Activated T-helper 1 cell treated with anti-CD3 and anti-CD28 coated beads, Interleukin-12 subunit alpha, Interleukin-12 subunit beta, Interleukin-2, Interleukin-4 antibody, amounts not matched to agents 30 ng/mL and 10 ng/mL and 1 ng/mL, durations not matched to agents 14 hours and 24 hours and 36 hours (primary cell): Measurements from ENCODE around the gene TMEM245. TPM values are rescaled to one million over a fixed set of nuclear protein-coding genes. Genes with fewer than 3 reads are reported as not detected.

Experiments
- DNase-seq: peaks from one replicate; pipeline ENCODE4 v3.0.0; 2021; ENCODE audit warnings: low spot score
- H3K27ac Mint-ChIP-seq: one replicate; pipeline ENCODE4 v1.8.0; 2021; ENCODE audit warnings: mild to moderate bottlenecking, mixed read lengths
- H3K27me3 Mint-ChIP-seq: one replicate; pipeline ENCODE4 v1.8.0; 2022; ENCODE audit warnings: mild to moderate bottlenecking, moderate library complexity, mixed read lengths; ENCODE audit not compliant: insufficient read depth
- H3K36me3 Mint-ChIP-seq: one replicate; pipeline ENCODE4 v1.8.0; 2021; ENCODE audit warnings: low read depth, mixed read lengths
- H3K4me1 Mint-ChIP-seq: one replicate; pipeline ENCODE4 v1.8.0; 2021; ENCODE audit warnings: low read depth, mixed read lengths
- H3K4me3 Mint-ChIP-seq: one replicate; pipeline ENCODE4 v1.8.0; 2021; ENCODE audit warnings: mild to moderate bottlenecking, moderate library complexity, mixed read lengths
- H3K9me3 Mint-ChIP-seq: one replicate; pipeline ENCODE4 v1.8.0; 2021; ENCODE audit warnings: mixed read lengths
- intact Hi-C: fragments of 100-400 bp; cut with micrococcal nuclease; formaldehyde crosslinking; loops from one replicate; pipeline ENCODE4 v1.15.1; 2024
- total RNA-seq: library from RNA; stranded (reverse); gene quantifications from 2 replicates; pipeline ENCODE4 v1.2.3, GENCODE V29; 2022

Gene TMEM245
- total RNA-seq, 1 donor from 2014 or later: 26.9 TPM

GRCh38 chr9:109040571-109040970, 79.2 kb downstream of the TMEM245 start:
- Mint-ChIP-seq H3K27ac (no peak overlapping the region), H3K9me3 (no peaks in the 10 kb centered on the region), H3K4me3 (no peak overlapping the region), H3K27me3 (no peaks in the 10 kb centered on the region), H3K36me3 (peaks cover 33% of the 10 kb centered on the region), H3K4me1 (no peaks in the 10 kb centered on the region)
- no peak for DNase-seq
- intact Hi-C loops: no loop called here

- intact Hi-C loops: no loop called here
- DNase-seq: no peak
- no peaks in the 10 kb centered on the region for H3K27me3 Mint-ChIP-seq
- peaks cover 30% of the 10 kb centered on the region for H3K36me3 Mint-ChIP-seq
- no peak overlapping the region for H3K4me3 Mint-ChIP-seq
- no peaks in the 10 kb centered on the region for H3K9me3 Mint-ChIP-seq
- H3K4me1 Mint-ChIP-seq: no peaks in the 10 kb centered on the region
- no peak overlapping the region for H3K27ac Mint-ChIP-seq
Measured at GRCh38 chr9:109039539-109039938, 80.2 kb downstream of the TMEM245 start.

- no peak overlapping the region for H3K27ac Mint-ChIP-seq
- no peaks in the 10 kb centered on the region for H3K27me3 Mint-ChIP-seq
- H3K4me3 Mint-ChIP-seq: no peak overlapping the region
- no peaks in the 10 kb centered on the region for H3K4me1 Mint-ChIP-seq
- intact Hi-C loops: no loop called here
- no peaks in the 10 kb centered on the region for H3K9me3 Mint-ChIP-seq
- no peak for DNase-seq
- H3K36me3 Mint-ChIP-seq: peaks cover 32% of the 10 kb centered on the region
Measured at GRCh38 chr9:109037946-109038715, 81.6 kb downstream of the TMEM245 start.

GRCh38 chr9:109036744-109037680, 82.7 kb downstream of the TMEM245 start:
- intact Hi-C loops: no loop called here
- no peaks in the 10 kb centered on the region for H3K4me1 Mint-ChIP-seq
- no peaks in the 10 kb centered on the region for H3K27me3 Mint-ChIP-seq
- no peak for DNase-seq
- no peaks in the 10 kb centered on the region for H3K9me3 Mint-ChIP-seq
- H3K4me3 Mint-ChIP-seq: no peak overlapping the region
- peaks cover 30% of the 10 kb centered on the region for H3K36me3 Mint-ChIP-seq
- no peak overlapping the region for H3K27ac Mint-ChIP-seq

- Mint-ChIP-seq H3K4me3 (no peak overlapping the region), H3K27me3 (no peaks in the 10 kb centered on the region), H3K4me1 (no peaks in the 10 kb centered on the region), H3K27ac (no peak overlapping the region), H3K9me3 (no peaks in the 10 kb centered on the region), H3K36me3 (peaks cover 29% of the 10 kb centered on the region)
- DNase-seq: no peak
- intact Hi-C loops: no loop called here
Measured at GRCh38 chr9:109035684-109036423, 83.9 kb downstream of the TMEM245 start.

GRCh38 chr9:109033941-109034700, 85.6 kb downstream of the TMEM245 start:
- Mint-ChIP-seq H3K36me3 (peaks cover 27% of the 10 kb centered on the region), H3K4me3 (no peak overlapping the region), H3K9me3 (no peaks in the 10 kb centered on the region), H3K4me1 (no peaks in the 10 kb centered on the region), H3K27ac (peak overlapping the region; percentile 27), H3K27me3 (no peaks in the 10 kb centered on the region)
- intact Hi-C loops: no loop called here
- no peak for DNase-seq

- H3K27ac Mint-ChIP-seq: no peak overlapping the region
- H3K9me3 Mint-ChIP-seq: no peaks in the 10 kb centered on the region
Measured at GRCh38 chr9:109031241-109031640, 88.5 kb downstream of the TMEM245 start.

GRCh38 chr9:109030426-109030825, 89.3 kb downstream of the TMEM245 start:
- no peak for DNase-seq
- Mint-ChIP-seq H3K27me3 (no peaks in the 10 kb centered on the region), H3K36me3 (peaks cover 18% of the 10 kb centered on the region), H3K9me3 (no peaks in the 10 kb centered on the region), H3K27ac (no peak overlapping the region), H3K4me1 (peaks cover 7% of the 10 kb centered on the region), H3K4me3 (no peak overlapping the region)
- intact Hi-C loops: no loop called here

More at GRCh38 chr9:109031241-109031640, 88.5 kb downstream of the TMEM245 start:
- H3K27me3 Mint-ChIP-seq: no peaks in the 10 kb centered on the region
- intact Hi-C loops: no loop called here
- H3K4me1 Mint-ChIP-seq: peaks cover 7% of the 10 kb centered on the region
- H3K4me3 Mint-ChIP-seq: no peak overlapping the region
- no peak for DNase-seq
- peaks cover 22% of the 10 kb centered on the region for H3K36me3 Mint-ChIP-seq

GRCh38 chr9:109028457-109028856, 91.3 kb downstream of the TMEM245 start:
- no peaks in the 10 kb centered on the region for H3K27me3 Mint-ChIP-seq
- no peak for DNase-seq
- H3K4me1 Mint-ChIP-seq: peaks cover 7% of the 10 kb centered on the region
- no peak overlapping the region for H3K4me3 Mint-ChIP-seq
- intact Hi-C loops: no loop called here
- no peak overlapping the region for H3K27ac Mint-ChIP-seq
- H3K36me3 Mint-ChIP-seq: peaks cover 13% of the 10 kb centered on the region
- no peaks in the 10 kb centered on the region for H3K9me3 Mint-ChIP-seq

- intact Hi-C loops: no loop called here
Measured at GRCh38 chr9:109027176-109027575, 92.6 kb downstream of the TMEM245 start.

GRCh38 chr9:109026306-109026705, 93.4 kb downstream of the TMEM245 start:
- Mint-ChIP-seq H3K36me3 (peaks cover 7% of the 10 kb centered on the region), H3K27ac (no peak overlapping the region), H3K27me3 (no peaks in the 10 kb centered on the region), H3K9me3 (no peaks in the 10 kb centered on the region), H3K4me3 (no peak overlapping the region), H3K4me1 (peaks cover 7% of the 10 kb centered on the region)
- DNase-seq: no peak
- intact Hi-C loops: no loop called here

More at GRCh38 chr9:109027176-109027575, 92.6 kb downstream of the TMEM245 start:
- DNase-seq: no peak
- Mint-ChIP-seq H3K9me3 (no peaks in the 10 kb centered on the region), H3K27ac (no peak overlapping the region), H3K36me3 (peaks cover 10% of the 10 kb centered on the region), H3K4me3 (no peak overlapping the region), H3K27me3 (no peaks in the 10 kb centered on the region), H3K4me1 (peaks cover 7% of the 10 kb centered on the region)

GRCh38 chr9:109022873-109023272, 96.9 kb downstream of the TMEM245 start:
- H3K27me3 Mint-ChIP-seq: no peaks in the 10 kb centered on the region
- no peak overlapping the region for H3K27ac Mint-ChIP-seq
- peaks cover 19% of the 10 kb centered on the region for H3K36me3 Mint-ChIP-seq
- DNase-seq: no peak
- no peak overlapping the region for H3K4me3 Mint-ChIP-seq
- intact Hi-C loops: no loop called here
- peaks cover 7% of the 10 kb centered on the region for H3K4me1 Mint-ChIP-seq
- H3K9me3 Mint-ChIP-seq: no peaks in the 10 kb centered on the region
